Left lobe of liver (tissue), 2 donors: Measurements from ENCODE around the gene GSPT1. TPM values are rescaled to one million over a fixed set of nuclear protein-coding genes. Genes with fewer than 3 reads are reported as not detected.
A peak's percentile ranks its signal among the peaks of the same experiment; 100 is the strongest.
"Not testable (repeated sequence)": the region's sequence is repeated elsewhere in the genome, so short reads cannot be mapped to it uniquely, and the experiment has no call there.

Experiments
- ATAC-seq: fragments of 200-7000 bp; cut with Tn5 transposase; one replicate; pipeline ENCODE4 v1.9.1; 2020; ENCODE audit warnings: mild to moderate bottlenecking, moderate library complexity
- DNase-seq: peaks from one replicate; pipeline ENCODE4 v3.0.0-alpha.2; 2020; ENCODE audit warnings: low spot score
- total RNA-seq: library from RNA; stranded (reverse); gene quantifications from one replicate; pipeline ENCODE4 v1.2.1, GENCODE V29; 2021
- donor health status: DM: no; HTN: no; CAD: no; lungs with moderate emphysema.
- donor health status: DM: no; HTN: yes; CAD: no.

GSPT1 gene
- total RNA-seq, 1 donor from 2014 or later: 47.0 TPM

DNA sequence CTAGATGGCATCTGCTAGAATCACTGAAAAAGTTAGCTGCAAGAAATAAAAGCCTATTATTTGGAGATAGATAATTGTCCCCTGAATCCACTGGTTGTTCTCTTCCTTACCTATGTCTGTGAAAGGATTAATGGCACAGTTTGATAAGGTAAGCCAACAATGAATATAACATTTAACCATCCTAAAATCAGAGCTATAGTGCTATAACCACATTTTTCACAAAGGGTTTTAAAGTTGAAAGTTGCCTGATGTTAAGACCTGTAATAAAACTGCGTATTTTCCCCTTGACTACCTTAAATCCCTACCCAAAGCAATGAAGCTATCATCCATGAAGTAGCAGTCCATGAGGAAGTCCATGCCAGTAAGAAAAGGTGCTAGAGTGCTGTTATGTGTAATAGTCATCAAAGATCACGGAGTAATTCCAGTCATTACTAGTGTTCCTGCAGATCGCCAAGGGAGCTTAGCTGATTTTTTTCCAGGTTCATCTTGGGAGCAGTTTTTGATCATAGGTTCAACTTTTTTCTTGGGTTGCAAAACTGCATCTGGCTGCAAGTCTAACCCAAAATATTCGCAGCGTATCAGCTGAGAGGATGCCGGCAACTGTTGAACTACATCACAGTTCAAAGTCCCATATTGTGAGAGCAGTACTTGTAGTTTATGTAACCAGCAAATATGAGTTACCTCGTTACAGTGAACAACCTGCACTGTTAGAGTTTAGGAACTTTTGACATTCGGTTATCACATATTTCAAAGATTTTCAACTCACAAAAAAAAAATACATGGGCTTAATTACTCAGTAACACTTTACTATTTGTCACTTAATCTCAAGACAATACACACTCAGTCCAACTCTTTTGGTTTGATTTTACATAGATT lies 46.2 kb downstream of the GSPT1 start:
- DNase-seq (peak; percentile 80), ATAC-seq (peak; percentile 80)

DNA sequence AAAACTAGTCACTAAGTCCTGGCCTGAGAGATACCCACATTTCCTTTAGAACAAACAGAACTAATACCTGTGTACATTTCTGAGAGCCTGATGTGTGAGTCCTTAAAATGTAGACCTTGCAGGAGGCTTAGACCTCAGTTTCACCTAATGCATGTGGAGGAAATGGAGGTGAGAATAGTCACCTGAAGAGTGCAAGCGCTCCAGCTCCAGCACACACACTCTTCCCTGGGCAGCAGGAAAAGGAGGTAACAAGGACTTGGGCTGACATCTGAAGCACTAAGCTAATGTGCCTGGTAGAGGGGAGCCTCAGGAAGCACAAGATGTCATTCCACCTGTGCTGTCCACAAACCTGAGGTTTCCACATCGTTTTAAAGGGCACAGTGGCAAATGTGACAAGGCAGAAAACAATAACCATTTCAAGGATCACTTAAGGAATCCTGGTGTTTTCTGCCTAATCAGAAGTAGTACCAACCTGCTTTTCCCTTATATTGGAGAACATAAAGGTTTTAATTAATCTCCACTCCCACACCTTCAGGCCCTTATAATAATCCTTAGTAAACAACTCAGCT lies 47.3 kb downstream of the GSPT1 start:
- DNase-seq (no peak), ATAC-seq (no peak)

DNA sequence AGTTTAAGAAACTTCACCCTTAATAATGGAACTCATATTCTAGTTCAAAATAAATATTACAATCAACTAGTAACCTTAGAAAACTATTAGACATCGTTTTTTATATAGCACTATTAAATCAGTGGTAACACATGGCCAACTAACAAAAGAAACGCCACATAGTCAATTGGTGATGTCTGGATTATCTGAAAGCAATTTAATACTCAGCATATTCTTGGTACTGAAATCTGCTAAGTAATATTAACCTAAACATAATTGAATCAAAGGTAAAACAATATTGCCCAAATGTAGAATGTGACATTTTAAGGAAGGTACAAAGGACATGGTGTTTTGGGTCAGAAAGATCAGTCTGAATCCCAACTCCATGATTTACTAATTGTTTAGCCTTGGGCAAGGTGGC lies 53.3 kb downstream of the GSPT1 start:
- ATAC-seq (no peak), DNase-seq (no peak)

DNA sequence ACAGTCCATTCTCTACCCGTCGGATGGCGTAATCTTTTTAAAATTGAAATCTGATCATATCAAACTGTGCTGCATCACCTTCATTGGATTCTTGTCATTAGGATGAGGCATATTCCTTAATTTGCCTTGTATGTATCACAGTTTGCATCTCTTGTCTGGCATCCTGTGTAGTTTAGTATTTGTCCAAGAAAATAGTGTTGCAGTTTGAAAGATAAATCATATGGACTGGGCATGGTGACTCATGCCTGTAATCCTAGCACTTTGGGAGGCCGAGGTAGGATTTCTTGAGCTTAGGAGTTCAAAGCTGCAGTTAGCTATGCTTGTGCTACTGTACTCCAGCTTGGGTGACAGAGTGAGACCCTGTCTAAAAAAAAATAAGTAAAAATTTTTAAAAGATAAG lies 58.6 kb downstream of the GSPT1 start:
- DNase-seq: no peak
- no peak for ATAC-seq

DNA sequence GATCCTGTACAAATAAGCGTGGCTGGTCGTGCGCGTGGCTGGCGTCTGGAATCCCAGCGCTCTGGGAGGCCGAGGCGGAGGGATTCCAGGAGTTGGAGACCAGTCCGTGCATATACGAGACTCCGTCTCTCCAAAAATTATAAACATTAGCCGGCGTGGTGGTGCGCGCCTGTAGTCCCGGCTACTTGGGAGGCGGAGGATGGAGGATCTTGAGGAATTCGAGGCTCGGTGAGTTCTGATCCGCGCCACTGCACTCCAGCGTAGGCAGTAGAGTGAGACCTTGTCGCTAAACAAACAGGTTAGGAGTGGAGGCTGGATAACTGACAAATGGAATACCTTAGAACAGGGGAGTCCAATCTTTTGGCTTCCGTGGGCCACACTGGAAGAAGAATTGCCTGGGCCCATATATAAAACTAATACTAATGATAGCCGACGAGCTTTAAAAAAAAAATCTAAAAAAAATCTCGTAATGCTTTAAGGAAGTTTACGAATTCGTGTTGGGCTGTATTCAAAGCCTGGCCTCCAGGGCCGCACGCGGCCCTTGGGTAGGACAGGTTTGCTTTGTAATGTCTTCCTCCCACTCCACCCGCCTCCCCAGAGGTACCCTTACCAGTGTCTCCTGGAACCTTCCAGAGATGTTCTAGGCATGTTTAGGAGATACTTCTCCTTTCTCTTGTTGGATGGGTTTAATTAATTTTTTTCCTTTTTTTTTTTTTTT lies 63.5 kb downstream of the GSPT1 start:
- no peak for DNase-seq
- ATAC-seq: peak; percentile 22

DNA sequence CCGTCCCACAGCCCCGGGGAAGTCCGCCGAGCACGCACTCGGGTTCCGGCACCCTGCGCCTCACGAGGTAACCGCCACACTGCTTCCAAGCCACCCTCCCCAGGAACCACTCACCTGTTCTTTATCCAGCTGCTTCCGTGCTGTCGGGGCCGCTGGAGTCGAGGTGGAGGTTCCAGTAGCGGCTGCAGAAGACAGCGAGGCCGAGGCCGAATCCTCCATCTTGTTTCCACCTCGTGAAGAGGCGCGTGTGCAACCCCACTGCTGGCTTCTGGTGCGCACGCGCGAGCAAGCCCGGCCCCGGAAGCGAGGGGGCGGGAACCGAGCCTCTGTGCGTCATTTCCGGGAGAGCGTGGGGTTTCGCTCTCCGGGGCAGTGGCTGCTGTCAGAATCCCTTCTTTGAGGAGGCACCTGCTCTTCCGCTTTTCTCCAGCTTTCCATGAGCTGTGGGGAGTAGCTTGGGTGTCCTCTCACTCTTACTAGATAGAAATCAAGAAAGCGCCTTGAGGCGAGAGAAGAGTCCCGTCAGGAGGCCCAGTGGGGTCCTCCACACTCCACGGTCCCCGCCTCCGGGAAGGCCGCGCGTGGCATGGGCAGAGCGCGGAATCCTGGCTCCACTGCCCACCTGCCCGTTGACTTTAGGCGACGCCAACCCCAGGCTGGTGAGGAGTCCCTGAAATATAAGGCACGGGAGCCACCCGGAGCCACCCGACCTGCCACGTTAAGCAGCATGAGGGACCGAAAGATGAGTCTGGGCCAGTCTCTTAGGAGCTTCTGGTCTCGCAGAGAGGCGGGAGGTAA lies 64.3 kb downstream of the GSPT1 start, which contains the start of gene RSL1D1:
TSS of gene RSL1D1 (minus strand) at position 249 of the 798 bp plus-strand sequence. CDS start at position 219, 30 bp downstream.
- peak; percentile 95 for DNase-seq
- peak; percentile 96 for ATAC-seq

DNA sequence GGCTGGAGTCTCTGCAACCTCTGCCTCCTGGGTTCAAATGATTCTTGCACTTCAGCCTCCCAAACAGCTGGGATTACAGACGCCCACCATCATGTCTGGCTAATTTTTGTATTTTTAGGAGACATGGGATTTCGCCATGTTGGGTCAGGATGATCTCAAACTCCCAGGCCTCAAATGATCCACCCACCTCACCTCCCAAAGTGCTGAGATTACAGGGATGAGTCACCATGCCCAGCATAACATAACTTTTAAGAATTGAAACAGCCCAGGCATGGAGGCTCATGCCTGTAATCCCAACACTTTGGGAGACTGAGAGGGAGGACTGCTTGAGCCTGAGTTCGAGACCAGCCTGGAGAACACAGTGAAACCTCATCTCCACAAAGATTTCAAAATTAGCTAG lies 66.9 kb downstream of the GSPT1 start:
- ATAC-seq (no peak), DNase-seq (no peak)

DNA sequence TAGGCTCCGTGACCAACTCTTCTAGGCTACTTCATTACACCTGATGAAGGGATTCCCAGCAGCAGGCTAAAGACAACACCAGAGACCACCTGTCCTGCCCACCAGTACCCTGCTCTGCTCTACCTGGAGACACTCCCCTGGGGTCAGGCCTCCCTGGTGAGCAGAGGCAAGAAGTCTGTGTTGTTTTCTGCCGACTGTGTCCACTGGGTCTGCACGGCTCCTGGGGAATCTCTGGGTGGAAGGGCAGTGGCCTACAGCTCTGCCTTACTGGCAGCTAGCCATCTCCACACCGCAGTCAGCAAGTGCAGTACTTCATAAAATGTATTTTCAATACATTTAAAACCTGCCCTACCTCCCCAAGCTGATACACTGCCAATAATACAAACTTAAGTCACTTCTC lies 71.3 kb downstream of the GSPT1 start:
- no peak for ATAC-seq
- DNase-seq: peak; percentile 18

DNA sequence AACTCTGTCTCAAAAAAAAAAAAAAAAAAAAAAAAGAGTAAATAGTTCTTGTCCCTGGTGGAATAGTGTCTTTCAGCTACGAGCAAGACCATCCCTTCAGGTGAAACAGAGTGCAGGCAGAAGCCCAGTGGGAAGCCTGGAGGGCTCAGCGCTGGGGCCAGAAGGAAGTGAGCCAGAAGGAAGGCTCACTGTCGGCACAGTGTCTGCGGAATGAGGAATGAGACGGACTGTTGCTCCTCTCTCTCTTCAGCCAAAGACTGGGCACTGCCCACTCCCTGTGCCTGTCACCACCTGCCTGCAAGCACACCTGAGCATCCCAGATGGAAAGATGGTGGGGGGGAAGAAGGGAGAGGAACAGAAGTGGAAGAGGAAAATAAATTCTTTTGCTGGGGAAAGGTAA lies 71.9 kb downstream of the GSPT1 start:
- ATAC-seq: no peak
- peak; percentile 40 for DNase-seq

DNA sequence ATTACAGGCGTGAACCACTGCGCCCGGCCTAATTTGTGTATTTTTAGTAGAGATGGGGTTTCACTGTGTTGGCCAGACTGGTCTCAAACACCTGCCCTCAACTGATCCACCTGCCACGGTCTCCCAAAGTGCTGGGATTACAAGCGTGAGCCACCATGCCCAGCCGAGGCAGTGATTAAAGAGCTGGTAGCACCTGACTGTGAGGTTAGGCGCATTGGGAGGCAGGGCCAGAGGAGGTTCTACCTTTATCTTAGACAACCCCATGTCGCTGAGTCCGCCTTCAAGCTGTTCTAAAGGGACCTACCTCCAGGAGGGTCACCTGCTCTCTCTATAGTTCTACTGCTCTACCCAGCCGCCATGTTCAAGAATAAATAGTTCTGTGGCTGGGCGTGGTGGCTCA lies 72.5 kb downstream of the GSPT1 start:
- DNase-seq (peak; percentile 31), ATAC-seq (no peak)

DNA sequence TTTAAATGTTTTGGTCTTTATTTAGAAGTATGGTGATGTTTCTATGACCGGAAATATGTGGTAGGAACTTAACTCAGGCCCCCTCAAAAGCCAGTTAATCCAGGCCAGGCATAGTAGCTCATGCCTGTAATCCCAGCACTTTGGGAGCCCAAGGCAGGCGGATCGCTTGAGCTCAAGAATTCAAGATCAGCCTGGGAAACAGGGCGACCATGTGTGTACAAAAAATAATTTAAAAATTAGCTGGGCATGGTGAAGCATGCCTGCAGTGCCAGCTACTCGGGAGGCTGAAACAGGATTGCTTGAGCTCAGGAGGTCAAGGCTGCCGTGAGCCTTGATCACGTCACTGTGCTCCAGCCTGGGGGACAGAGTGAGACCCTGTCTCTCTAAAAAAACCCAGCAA lies 74.7 kb downstream of the GSPT1 start:
- DNase-seq: peak; percentile 6
- ATAC-seq: no peak

DNA sequence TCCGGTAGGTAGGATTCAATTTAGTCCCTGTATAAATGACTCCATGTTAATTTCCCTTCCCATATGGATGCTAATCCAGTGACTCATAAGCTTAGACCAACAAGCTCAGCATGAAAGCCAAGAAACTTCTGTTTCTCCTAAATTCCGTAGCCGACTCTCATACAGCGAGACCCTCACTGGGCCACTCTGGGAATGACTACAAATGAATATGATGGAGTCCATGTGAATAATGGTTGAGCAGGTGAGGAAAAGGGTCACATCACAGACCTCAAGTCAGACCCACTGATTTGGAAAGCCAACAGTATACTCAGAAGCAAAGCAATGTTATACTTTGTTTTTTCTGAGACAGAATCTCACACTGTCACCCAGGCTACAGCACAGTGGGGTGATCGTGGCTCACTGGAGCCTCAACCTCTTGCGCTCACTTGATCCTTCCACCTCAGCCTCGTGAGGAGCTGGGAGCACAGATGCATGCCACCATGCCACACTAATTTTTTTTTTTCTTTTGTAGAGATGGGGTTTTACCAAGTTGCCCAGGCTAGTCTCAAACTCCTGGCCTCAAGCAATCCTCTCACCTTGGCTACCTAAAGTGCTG lies 79.0 kb downstream of the GSPT1 start:
- no peak for ATAC-seq
- no peak for DNase-seq

DNA sequence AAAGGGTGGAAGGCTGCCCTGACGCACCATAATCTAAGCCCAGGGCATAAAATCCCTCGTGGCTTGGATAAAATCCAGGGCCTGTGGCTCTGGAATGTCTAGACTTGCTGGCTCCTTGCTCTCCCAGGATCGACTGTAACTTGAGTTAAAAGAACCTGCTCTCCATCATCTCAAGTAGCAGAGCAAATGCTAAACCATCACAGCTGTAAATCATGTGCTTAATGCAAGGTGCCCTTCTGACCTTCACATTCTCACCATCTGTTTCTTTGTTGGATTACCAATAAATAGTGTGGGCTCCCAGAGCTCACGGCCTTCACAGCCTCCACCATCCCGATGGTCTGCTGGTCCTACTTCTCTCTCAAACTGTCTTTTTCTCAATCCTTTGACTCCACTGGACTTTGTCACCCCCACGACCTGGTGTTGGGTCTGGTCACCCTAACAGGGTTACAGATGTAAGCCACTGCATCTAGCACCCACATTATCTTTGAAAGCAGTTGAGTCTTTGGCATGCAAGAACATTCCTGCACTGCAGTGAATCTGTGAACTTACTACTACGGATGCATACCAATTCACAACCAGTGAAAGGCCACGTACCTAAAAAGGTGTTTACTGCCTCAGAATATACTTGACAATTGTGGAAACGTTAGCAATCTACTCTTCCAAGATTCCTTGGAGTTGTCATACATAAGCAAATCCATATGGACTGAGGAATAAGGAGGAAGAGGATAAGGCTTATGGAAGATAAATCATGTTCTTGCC lies 79.7 kb downstream of the GSPT1 start:
- DNase-seq: no peak

DNA sequence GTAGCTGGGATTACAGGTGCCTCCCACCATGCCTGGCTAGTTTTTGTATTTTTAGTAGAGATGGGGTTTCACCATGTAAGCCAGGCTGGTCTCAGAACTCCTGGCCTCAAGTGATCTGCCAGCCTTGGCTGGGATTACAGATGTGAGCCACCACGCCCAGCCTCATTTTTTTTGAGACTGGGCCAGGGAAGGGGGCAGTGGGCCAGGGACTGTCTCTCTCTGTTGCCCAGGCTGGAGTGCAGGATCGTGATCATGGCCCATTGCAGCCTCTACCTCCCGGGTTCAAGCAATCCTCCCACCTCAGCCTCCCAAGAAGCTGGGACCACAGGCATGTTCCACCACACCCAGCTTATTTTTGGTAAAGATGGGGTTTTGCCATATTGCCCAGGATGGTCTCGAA lies 80.4 kb downstream of the GSPT1 start:
- DNase-seq: no peak
- ATAC-seq: peak; percentile 33

More for the DNA sequence above, 79.7 kb downstream of the GSPT1 start:
- no peak for ATAC-seq

DNA sequence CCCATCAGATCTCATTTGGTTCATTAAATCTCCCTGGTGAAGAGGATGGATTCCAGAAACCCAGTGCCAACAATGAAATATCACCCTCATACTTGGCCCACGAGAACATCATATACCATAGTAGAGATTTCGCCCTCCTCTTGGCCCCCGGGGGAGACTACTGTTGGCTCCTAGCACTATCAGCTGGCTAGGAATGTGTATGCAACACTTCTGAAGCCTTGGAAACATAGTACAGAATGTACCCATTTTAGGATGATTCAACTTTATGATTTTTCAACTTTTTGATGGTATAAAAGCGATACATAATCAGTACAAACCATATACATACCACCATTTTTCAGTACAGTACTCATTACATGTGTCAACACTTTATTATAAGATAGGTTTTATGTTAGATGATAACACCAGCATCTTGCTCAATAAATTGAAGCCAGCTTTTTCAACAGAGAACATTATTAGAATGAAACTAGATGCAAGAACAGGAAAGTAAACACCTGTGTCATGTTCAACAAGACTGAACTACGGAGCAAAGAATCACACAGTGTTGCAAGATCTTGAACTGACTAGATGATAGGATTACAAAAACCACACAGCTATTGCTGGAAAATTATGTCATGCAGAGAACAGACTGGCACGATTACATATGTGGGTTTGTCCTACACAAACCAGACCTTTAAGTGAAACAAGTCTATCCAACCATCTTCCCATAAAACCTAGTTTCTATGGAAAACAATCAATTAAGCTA lies 81.6 kb downstream of the GSPT1 start:
- ATAC-seq (peak; percentile 86), DNase-seq (no peak)

DNA sequence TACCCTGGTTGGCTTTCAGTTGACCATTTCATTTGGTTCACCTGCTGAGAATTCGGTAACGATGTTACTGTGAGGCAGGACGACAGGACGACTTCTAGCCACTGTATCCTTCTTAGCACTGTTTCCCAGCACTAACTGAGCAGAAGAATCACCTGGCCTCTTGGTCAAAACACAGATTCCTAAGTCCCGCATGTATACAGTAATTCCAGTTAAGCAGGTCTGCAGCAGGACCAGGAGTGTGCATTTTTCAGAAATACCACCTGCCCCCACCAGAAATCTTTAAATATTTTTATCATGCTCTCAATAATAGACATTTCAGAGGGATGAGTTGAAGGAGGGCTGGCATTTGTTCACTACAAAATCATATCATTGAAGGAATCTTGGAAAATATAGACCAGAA lies 87.1 kb downstream of the GSPT1 start:
- ATAC-seq: no peak

DNA sequence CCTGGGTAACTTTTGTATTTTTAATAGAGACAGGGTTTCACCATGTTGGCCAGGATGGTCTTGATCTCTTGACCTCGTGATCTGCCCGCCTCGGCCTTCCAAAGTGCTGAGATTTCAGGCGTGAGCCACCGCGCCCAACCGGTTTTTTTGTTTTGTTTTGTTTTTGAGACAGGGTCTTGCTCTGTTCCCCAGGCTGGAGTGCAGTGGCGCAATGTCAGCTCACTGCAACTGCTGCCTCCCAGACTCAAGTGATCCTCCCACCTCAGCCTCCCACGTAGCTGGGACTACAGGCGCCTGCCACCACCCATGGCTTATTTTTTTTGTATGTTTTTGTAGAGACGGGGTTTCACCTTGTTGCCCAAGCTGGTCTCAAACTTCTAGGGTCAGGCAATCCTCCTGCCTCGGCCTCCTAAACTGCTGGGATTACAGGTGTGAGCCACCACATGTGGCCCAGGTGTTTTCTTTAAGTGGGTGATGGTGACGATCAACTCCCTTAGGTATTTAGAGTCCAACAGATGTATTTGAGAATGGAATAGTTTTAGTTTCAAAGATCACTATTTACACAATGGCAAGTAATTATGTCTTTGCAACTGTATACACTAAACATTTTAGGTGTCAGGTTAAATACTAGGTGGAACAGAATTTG lies 90.1 kb downstream of the GSPT1 start:
- DNase-seq, ATAC-seq: not testable (repeated sequence)

More for the DNA sequence above, 87.1 kb downstream of the GSPT1 start:
- DNase-seq: no peak

DNA sequence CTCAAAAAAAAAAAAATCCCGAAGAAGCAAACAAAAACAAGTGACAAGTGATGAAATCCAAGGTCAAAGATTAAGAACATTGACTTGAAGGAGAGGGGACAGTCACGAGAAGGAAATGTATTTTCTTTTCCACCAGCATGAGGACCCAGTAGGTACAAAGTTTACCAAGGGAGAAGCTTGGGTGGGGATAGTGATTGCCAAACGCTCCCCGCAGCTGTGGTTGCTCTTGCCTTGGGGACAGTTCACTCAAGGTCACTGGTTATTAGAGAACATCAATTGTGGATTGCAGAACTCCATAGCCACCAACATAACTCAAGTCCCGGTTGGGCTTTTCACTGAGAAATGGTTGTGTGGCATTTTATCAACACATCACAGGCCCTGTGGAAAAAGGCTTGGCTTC lies 91.4 kb downstream of the GSPT1 start:
- peak; percentile 84 for ATAC-seq
- DNase-seq: no peak
